GM12878 (cell line): Measurements from ENCODE around the gene PGC. TPM values are rescaled to one million over a fixed set of nuclear protein-coding genes. Genes with fewer than 3 reads are reported as not detected.

Experiments
- CREM ChIP-seq: IDR thresholded peaks from 2 replicates; pipeline ENCODE4 v1.6.1; 2014; ENCODE audit warnings: antibody characterized with exemption, low read depth
- CUX1 ChIP-seq: IDR thresholded peaks from 2 replicates; pipeline ENCODE4 v1.6.1; 2012; ENCODE audit warnings: improper control_type of control experiment, low read depth, low read length; ENCODE audit not compliant: insufficient replicate concordance
- GATAD2B ChIP-seq: fragments of 450-650 bp; conservative IDR thresholded peaks from 2 replicates; pipeline ENCODE4 v1.6.1; 2017; ENCODE audit warnings: low read depth, mild to moderate bottlenecking, moderate library complexity
- HDGF ChIP-seq: fragments of 450-650 bp; IDR thresholded peaks from 2 replicates; pipeline ENCODE4 v1.6.1; 2016; ENCODE audit warnings: antibody characterized with exemption
- IRF3 ChIP-seq: fragments of 450-650 bp; IDR thresholded peaks from 2 replicates; pipeline ENCODE4 v1.6.1; 2014; ENCODE audit warnings: mild to moderate bottlenecking
- NFIC ChIP-seq: IDR thresholded peaks from 2 replicates; pipeline ENCODE4 v1.6.1; 2012; ENCODE audit warnings: low read depth, mild to moderate bottlenecking, inconsistent platforms, low read length, moderate library complexity
- NRF1 ChIP-seq: conservative IDR thresholded peaks from 2 replicates; pipeline ENCODE4 v1.6.1; 2011; ENCODE audit warnings: mild to moderate bottlenecking, low read depth, low read length, improper control_type of control experiment
- RELA ChIP-seq: fragments of 450-650 bp; IDR thresholded peaks from 2 replicates; pipeline ENCODE4 v1.8.0; 2014; ENCODE audit warnings: borderline replicate concordance; ENCODE audit not compliant: partially characterized antibody
- RUNX3 ChIP-seq: IDR thresholded peaks from 2 replicates; pipeline ENCODE4 v1.6.1; 2012; ENCODE audit warnings: low read length, inconsistent platforms
- SP1 ChIP-seq: IDR thresholded peaks from one replicate; pipeline ENCODE4 v1.6.1; 2011; ENCODE audit warnings: low read depth, low read length
- polyA plus RNA-seq, 11 experiments: library from polyadenylated mRNA; depleted of rRNA in 4 of 11; unstranded in 6 of 11; stranded (reverse) in 5 of 11; fragments of >200 nt; fragmentation: Nextera tagmentation in 4 of 11; fragmentation: Illumina TruSeq in 1 of 11; extraction: Ambion mirVana in 4 of 11; extraction: Trizol in 1 of 11; gene quantifications; 1 replicate in 1 of 11; 2 replicates in 10 of 11; pipeline versions ENCODE4 v1.2.1 to v1.2.3, GENCODE V29; 2011 to 2016; ENCODE audit warnings: inconsistent platforms in 2 of 11, missing spikeins in 2 of 11, low read depth in 1 of 11
- total RNA-seq, 4 experiments: library from RNA; depleted of rRNA in 3 of 4; stranded (reverse); fragments of >200 nt in 3 of 4; fragmentation: Illumina TruSeq in 1 of 4; extraction: Trizol in 1 of 4; gene quantifications; 2 replicates each; pipeline versions ENCODE4 v1.2.1 to v1.2.3, GENCODE V29; 2013 to 2021
- TF ChIP-seq, protein P1 (sequence below): IDR thresholded peaks from 2 replicates; pipeline ENCODE4 v1.6.1; 2012; ENCODE audit warnings: low read depth, low read length, improper control_type of control experiment

Gene PGC
- total and polyA plus RNA-seq, 10 of the 15 experiments (the other 5 are each of a cell fraction or from before 2014, with no cell fraction given) = 0.26 TPM; not detected in 9

GRCh38 chr6:41720262-41720620, 27.0 kb downstream of the PGC start (continued):
- no peak for TF ChIP-seq CUX1
- TF ChIP-seq, protein P1, sequence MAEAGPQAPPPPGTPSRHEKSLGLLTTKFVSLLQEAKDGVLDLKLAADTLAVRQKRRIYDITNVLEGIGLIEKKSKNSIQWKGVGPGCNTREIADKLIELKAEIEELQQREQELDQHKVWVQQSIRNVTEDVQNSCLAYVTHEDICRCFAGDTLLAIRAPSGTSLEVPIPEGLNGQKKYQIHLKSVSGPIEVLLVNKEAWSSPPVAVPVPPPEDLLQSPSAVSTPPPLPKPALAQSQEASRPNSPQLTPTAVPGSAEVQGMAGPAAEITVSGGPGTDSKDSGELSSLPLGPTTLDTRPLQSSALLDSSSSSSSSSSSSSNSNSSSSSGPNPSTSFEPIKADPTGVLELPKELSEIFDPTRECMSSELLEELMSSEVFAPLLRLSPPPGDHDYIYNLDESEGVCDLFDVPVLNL = no peak
- TF ChIP-seq SP1 = peak; percentile 17
- TF ChIP-seq IRF3 = no peak
- TF ChIP-seq HDGF = no peak; the same call in 1 of the 2 replicates
- 0 out of 2 replicates have a peak, but pooled peaks have one; percentile 21 for TF ChIP-seq CREM
- peak; percentile 5; the same call in 1 of the 2 replicates for TF ChIP-seq RUNX3
- TF ChIP-seq RELA = no peak
- no peak for TF ChIP-seq NRF1
- TF ChIP-seq NFIC = no peak
- 0 out of 2 replicates have a peak, but pooled peaks have one; percentile 12 for TF ChIP-seq GATAD2B
- TF ChIP-seq, all 136 proteins: peak for 17
